Activated CD8-positive, alpha-beta T cell treated with anti-CD3 and anti-CD28 coated beads, Interleukin-2, amount 10 ng/mL, durations not matched to agents 7 days and 5 days (primary cell): ENCODE measurements around the gene IFIT1. TPM values are rescaled to one million over a fixed set of nuclear protein-coding genes. Genes with fewer than 3 reads are reported as not detected.
"Not testable (repeated sequence)": the region's sequence is repeated elsewhere in the genome, so short reads cannot be mapped to it uniquely, and the experiment has no call there.

Experiments
- ATAC-seq: fragments of 150-1000 bp; cut with Tn5 transposase; one replicate; pipeline ENCODE4 v1.10.0; 2021; ENCODE audit warnings: moderate library complexity
- CTCF ChIA-PET: fragments of 350-600 bp; sonication (Branson Sonifier 250); formaldehyde crosslinking; loops from one replicate; lab custom pipeline; 2021; ENCODE audit warnings: antibody characterized with exemption; lab: Charles Lee
- POLR2A ChIA-PET: fragments of 350-600 bp; sonication (Branson Sonifier 250); formaldehyde crosslinking; loops from one replicate; lab custom pipeline; 2021; ENCODE audit warnings: antibody characterized with exemption; lab: Charles Lee
- DNase-seq: peaks from one replicate; pipeline ENCODE4 v3.0.0-alpha.2; 2020
- H3K27ac Mint-ChIP-seq: one replicate; pipeline ENCODE4 v1.8.0; 2021; ENCODE audit warnings: mild to moderate bottlenecking, mixed read lengths
- H3K27me3 Mint-ChIP-seq: one replicate; pipeline ENCODE4 v1.8.0; 2021; ENCODE audit warnings: low read depth, mixed read lengths
- H3K36me3 Mint-ChIP-seq: one replicate; pipeline ENCODE4 v1.8.0; 2021; ENCODE audit warnings: low read depth, mixed read lengths
- H3K4me1 Mint-ChIP-seq: one replicate; pipeline ENCODE4 v1.8.0; 2021; ENCODE audit warnings: low read depth, mixed read lengths
- H3K4me3 Mint-ChIP-seq: one replicate; pipeline ENCODE4 v1.8.0; 2021; ENCODE audit warnings: mild to moderate bottlenecking, mixed read lengths
- H3K9me3 Mint-ChIP-seq: one replicate; pipeline ENCODE4 v1.8.0; 2022; ENCODE audit warnings: mixed read lengths; ENCODE audit not compliant: insufficient read depth
- total RNA-seq, 2 experiments: library from RNA; stranded (reverse); gene quantifications; one replicate each; pipeline ENCODE4 v1.2.3, GENCODE V29; 2021

IFIT1 gene
- total RNA-seq, 2 experiments from 2014 or later, result 29.8 to 31.8 TPM

DNA sequence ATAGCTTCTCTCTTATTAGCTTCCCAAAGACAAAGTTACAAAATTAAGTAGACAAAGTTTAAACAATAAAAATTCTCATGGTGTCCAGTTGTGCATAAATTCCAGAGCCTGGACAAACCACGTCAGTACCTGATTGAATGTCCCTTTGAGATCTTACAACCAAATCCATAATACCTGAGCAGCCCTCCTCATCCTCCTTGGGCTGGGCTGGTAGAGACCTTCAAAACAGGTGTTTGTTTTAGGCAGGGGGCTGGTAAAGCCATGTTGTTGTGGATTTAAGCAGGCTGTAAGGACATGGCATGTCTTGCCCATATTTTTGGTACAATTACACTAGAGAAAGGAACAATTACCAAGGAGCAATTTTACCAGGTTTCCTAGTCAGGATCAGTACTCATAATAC, 24.0 kb downstream of the IFIT1 start:
- Mint-ChIP-seq H3K9me3 (no peaks in the 10 kb centered on the region), H3K4me3 (peak overlapping the region; percentile 85), H3K27ac (peak overlapping the region; percentile 71), H3K27me3 (no peaks in the 10 kb centered on the region), H3K4me1 (peaks cover 54% of the 10 kb centered on the region), H3K36me3 (peaks cover 60% of the 10 kb centered on the region)
- DNase-seq (no peak), ATAC-seq (no peak)
- ChIA-PET CTCF (no interaction called here), POLR2A (interaction anchor here (1.1 to 1.5 kb wide), 2 partner anchors 84 to 285 kb away, joined by 4 to 5 read pairs; partner anchors contain the start of gene KIF20B)

DNA sequence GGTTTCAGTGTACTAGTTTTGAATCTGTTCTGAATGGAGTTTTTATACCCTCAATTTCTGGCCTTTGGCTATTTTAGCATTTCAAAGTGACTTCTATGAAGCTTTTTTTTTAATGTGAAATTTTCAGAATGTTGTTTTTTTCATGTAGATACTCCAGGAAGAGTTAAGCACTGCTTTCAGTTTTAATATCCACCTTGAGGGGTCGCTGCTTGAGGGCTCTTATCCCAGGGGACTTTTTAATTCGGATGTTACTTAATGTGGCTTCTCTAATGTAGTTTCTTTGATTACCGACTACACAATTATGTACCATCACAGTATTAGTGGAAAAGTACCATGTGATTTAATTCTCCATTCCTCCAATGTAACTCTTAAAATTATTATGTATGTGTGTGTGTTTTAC, 27.1 kb downstream of the IFIT1 start:
- Mint-ChIP-seq H3K27ac (no peak overlapping the region), H3K36me3 (peaks cover 57% of the 10 kb centered on the region), H3K27me3 (no peaks in the 10 kb centered on the region), H3K4me1 (peaks cover 35% of the 10 kb centered on the region), H3K4me3 (peak overlapping the region; percentile 36), H3K9me3 (no peaks in the 10 kb centered on the region)
- ATAC-seq (no peak), DNase-seq (no peak)
- ChIA-PET CTCF (interaction anchor here (1.0 to 3.1 kb wide), 5 partner anchors 12 to 143 kb away, joined by 3 to 16 read pairs (median 3); partner anchors contain the start of gene IFIT1), POLR2A (interaction anchor here (2.8 kb wide), 1 partner anchor 27 kb away, joined by 17 read pairs; the partner anchor contains the start of gene IFIT1)

DNA sequence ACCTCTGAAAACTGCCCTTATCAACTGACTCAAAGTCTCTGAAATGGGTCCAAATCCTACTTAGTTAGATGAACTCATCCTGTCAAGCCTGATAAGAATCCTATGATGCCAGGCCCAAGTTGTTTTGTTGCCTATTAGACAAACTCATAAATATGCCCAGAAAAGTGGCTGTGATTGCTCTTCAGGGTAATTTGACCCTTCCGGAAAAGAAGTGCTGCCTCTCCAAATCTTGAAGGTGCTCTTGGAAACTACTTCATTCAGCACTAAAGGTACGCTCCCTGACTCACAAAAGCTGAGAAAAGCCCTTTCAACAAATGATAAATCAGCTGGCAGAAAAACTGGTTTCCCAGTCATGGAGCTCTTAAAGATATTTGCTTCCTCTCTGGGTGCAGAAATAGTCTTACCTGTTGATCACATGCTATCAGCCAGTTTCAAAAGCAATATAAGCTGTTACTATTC, 28.6 kb downstream of the IFIT1 start:
- ChIA-PET POLR2A (interaction anchor here (0.8 kb wide), 1 partner anchor 9 kb away, joined by 3 read pairs; no protein-coding TSS in a partner anchor), CTCF (interaction anchor here (1.0 to 1.5 kb wide), 4 partner anchors 9 to 157 kb away, joined by 3 read pairs; partner anchors contain the start of gene IFIT1)
- ATAC-seq (no peak), DNase-seq (no peak)
- no peak overlapping the region for H3K4me3 Mint-ChIP-seq
- H3K9me3 Mint-ChIP-seq, result no peaks in the 10 kb centered on the region
- peaks cover 28% of the 10 kb centered on the region for H3K4me1 Mint-ChIP-seq
- H3K27me3 Mint-ChIP-seq, result no peaks in the 10 kb centered on the region
- peaks cover 49% of the 10 kb centered on the region for H3K36me3 Mint-ChIP-seq
- H3K27ac Mint-ChIP-seq, result no peak overlapping the region

DNA sequence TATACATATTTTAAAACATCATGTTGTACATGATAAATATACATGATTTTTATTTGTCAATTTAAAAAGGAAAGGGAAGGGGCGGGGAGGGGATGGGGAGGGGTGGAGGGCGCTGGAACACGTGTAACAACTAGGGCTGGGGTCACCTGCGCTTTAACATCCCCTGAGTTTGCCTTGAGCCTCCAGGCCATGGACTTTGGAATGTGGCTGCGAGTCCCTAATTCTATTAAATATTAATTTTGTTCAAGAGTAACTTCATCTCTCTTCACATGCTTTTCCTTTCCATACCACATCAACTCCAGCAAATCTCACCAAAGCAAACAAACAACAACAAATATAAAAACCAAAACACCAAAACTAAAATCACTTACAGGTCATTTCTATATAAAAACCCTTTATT, 32.6 kb downstream of the IFIT1 start:
- Mint-ChIP-seq H3K27me3 (peaks cover 6% of the 10 kb centered on the region), H3K9me3 (no peaks in the 10 kb centered on the region), H3K4me1 (peaks cover 4% of the 10 kb centered on the region), H3K4me3 (no peak overlapping the region), H3K27ac (no peak overlapping the region), H3K36me3 (peaks cover 25% of the 10 kb centered on the region)
- POLR2A ChIA-PET, result no interaction called here
- DNase-seq (no peak), ATAC-seq (no peak)
- CTCF ChIA-PET, result interaction anchor here (2.4 kb wide), 1 partner anchor 140 kb away, joined by 7 read pairs; no protein-coding TSS in a partner anchor

DNA sequence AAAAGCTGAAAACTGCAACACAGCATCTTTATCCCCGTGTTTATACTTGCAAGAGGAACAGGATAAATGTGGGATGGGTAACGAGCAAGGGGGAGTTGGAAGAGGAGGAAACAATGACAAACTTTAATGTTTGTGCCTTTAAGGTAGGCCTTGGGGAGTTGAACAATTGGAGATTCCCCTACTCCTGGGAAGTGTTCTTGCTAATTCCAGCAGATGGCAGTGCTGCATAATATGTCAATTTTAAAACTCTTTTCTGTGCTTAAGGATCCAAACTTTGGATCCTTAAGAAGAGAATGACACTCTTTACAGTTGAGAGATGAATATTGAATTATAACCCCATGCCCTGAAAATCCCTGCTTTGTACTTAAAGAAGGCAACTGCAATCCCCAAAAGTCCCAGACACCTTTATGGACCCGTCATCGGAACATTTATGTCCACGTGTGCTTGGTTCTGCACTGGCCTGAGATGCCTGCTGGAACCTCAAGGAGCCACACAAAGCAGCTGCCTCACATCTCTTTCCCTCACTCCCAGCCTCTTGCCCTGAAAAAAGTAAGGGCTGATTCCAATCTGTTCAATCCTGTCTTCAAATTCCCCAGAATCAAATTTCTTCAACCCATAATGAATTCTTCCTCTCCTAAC, 33.9 kb downstream of the IFIT1 start:
- ATAC-seq, result peak; percentile 73
- Mint-ChIP-seq H3K27me3 (peaks cover 6% of the 10 kb centered on the region), H3K27ac (no peak overlapping the region), H3K36me3 (peaks cover 13% of the 10 kb centered on the region), H3K4me1 (no peaks in the 10 kb centered on the region), H3K4me3 (no peak overlapping the region), H3K9me3 (no peaks in the 10 kb centered on the region)
- ChIA-PET POLR2A (no interaction called here), CTCF (interaction anchor here (0.6 to 2.4 kb wide), 5 partner anchors 12 to 153 kb away, joined by 3 to 7 read pairs (median 3); partner anchors contain the start of gene IFIT5)
- no peak for DNase-seq

DNA sequence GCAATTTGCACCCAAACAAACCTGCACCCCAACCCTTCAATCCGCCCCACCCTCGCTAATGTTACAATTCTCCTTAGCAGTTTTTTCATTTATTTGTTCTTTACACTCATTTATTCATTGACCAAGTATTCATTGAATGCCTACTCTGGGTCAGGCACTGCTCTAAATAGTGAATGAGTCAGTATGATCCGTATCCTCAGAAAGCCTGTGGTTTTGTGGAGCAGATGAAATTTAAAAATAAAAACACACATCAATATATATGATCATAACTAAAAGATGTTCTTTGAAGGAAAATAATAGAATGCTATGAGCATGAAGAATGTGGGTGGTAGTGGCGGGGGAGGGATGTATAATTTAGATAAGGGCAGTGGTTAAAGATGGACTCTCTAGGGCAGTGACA, 35.2 kb downstream of the IFIT1 start:
- ATAC-seq (no peak), DNase-seq (no peak)
- no peaks in the 10 kb centered on the region for H3K9me3 Mint-ChIP-seq
- H3K27me3 Mint-ChIP-seq, result peaks cover 14% of the 10 kb centered on the region
- no peak overlapping the region for H3K27ac Mint-ChIP-seq
- CTCF ChIA-PET, result no interaction called here
- no peaks in the 10 kb centered on the region for H3K4me1 Mint-ChIP-seq
- POLR2A ChIA-PET, result no interaction called here
- H3K4me3 Mint-ChIP-seq, result no peak overlapping the region
- peaks cover 3% of the 10 kb centered on the region for H3K36me3 Mint-ChIP-seq

DNA sequence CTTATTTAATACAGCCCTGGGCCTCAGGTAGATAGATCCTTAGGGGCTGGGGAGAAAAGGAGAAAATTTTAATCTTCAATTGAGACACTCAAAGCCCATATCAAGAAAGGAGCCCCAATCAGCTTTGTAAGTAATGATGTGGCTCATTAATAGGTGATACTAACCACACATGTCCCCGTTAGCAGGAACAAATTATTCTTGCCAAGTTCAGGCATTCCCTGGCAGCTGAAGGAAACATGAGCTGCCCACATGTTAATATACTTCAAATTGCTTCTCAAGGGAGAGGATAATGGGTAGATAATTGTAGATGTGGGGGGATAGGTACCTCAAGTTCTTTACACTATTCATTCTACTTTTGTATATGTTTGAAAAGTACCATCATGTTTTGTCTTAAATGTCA, 36.5 kb downstream of the IFIT1 start:
- POLR2A ChIA-PET, result no interaction called here

DNA sequence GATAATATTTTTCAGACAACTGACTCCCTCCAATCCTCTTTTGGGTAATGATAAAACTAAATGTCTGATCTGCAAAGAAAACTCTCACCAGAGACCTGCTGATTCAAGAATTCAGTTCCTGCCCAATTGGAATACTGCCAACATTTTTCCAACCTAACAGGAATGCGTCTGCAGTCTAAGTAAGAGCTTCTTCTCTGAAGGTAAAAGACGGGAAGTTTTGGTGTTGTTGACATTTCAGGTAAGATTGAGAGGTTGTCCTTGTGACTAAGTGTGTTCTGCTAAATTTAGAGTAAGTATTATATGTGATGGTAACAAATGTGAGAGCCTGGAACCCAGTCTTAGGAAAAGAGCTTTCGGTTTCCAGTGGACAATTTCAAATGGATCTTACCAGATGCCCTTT, 39.6 kb downstream of the IFIT1 start:
- no peaks in the 10 kb centered on the region for H3K9me3 Mint-ChIP-seq
- DNase-seq (no peak), ATAC-seq (no peak)
- no peak overlapping the region for H3K27ac Mint-ChIP-seq
- H3K4me3 Mint-ChIP-seq, result no peak overlapping the region
- ChIA-PET CTCF (interaction anchor here (0.9 to 1.8 kb wide), 2 partner anchors 13 to 131 kb away, joined by 3 to 4 read pairs; no protein-coding TSS in a partner anchor), POLR2A (no interaction called here)
- H3K27me3 Mint-ChIP-seq, result peaks cover 43% of the 10 kb centered on the region
- H3K4me1 Mint-ChIP-seq, result no peaks in the 10 kb centered on the region
- no peaks in the 10 kb centered on the region for H3K36me3 Mint-ChIP-seq

More for the DNA sequence above, 36.5 kb downstream of the IFIT1 start:
- CTCF ChIA-PET, result interaction anchor here (0.6 to 1.1 kb wide), 3 partner anchors 17 to 303 kb away, joined by 3 read pairs; no protein-coding TSS in a partner anchor
- no peak for DNase-seq
- H3K4me1 Mint-ChIP-seq, result no peaks in the 10 kb centered on the region
- H3K9me3 Mint-ChIP-seq, result no peaks in the 10 kb centered on the region
- peaks cover 21% of the 10 kb centered on the region for H3K27me3 Mint-ChIP-seq
- no peak overlapping the region for H3K27ac Mint-ChIP-seq
- no peak overlapping the region for H3K4me3 Mint-ChIP-seq
- H3K36me3 Mint-ChIP-seq, result no peaks in the 10 kb centered on the region
- ATAC-seq, result no peak

DNA sequence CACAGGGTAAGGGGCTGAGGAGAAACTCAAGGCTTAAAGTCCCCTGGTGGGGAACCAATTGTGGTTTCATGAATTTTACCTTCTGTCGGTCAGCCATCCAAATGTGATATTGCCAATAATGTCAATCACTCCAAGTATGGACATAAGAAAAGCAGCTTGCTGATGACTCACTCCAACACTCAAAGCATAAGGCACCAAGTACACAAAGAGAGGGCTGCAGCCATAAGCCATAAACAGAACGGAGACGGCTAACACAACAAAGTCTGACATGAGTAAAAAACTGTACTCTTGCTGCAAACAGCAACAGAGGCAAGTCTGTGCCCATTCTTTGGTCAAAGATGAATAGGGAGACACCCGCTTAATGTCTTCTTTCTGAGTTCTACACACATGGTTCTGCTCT, 46.1 kb downstream of the IFIT1 start:
- Mint-ChIP-seq H3K27ac (no peak overlapping the region), H3K4me3 (no peak overlapping the region), H3K27me3 (peaks cover 39% of the 10 kb centered on the region), H3K36me3 (no peaks in the 10 kb centered on the region), H3K4me1 (no peaks in the 10 kb centered on the region), H3K9me3 (no peaks in the 10 kb centered on the region)
- ChIA-PET POLR2A (no interaction called here), CTCF (no interaction called here)
- ATAC-seq (no peak), DNase-seq (no peak)

DNA sequence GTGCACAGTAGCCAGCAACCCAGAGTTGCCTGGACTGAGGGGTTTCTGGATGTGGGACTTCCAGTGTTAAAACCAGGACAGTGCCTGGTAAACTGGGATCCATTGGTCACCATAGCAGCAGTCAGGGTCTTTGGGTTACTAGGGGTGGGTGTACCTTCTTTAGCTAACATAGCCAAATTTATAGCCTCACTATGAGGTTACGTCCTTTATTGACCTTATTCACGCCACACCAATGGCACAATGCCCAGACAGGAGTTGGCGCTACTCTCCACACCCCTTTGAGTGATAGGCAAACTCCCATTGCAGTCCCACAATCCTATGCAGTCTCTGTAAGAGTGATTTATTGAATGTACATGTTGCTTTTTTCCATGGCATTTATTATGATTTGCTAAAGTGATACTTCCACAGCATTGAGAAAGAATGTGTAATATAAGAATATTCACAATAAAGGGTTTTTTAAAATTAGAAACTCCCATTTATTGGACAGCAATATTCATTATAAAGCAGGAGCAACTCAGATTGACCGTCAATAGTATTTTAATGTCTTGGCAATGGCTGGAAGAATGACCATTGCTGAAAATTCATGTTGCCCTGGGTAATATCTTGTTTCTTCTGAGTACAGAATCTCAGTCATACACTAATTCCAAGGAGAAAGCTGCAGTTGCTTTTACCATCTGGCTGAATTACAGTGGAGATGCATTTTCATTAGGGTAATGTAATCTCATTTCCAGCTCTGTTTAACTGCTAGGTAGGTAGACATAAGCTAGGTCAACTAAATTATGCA, 48.0 kb downstream of the IFIT1 start:
- no peak overlapping the region for H3K27ac Mint-ChIP-seq
- H3K27me3 Mint-ChIP-seq, result peaks cover 27% of the 10 kb centered on the region
- no peak for DNase-seq
- no peaks in the 10 kb centered on the region for H3K9me3 Mint-ChIP-seq
- ChIA-PET POLR2A (no interaction called here), CTCF (no interaction called here)
- no peaks in the 10 kb centered on the region for H3K36me3 Mint-ChIP-seq
- H3K4me1 Mint-ChIP-seq, result no peaks in the 10 kb centered on the region
- ATAC-seq, result no peak
- no peak overlapping the region for H3K4me3 Mint-ChIP-seq

DNA sequence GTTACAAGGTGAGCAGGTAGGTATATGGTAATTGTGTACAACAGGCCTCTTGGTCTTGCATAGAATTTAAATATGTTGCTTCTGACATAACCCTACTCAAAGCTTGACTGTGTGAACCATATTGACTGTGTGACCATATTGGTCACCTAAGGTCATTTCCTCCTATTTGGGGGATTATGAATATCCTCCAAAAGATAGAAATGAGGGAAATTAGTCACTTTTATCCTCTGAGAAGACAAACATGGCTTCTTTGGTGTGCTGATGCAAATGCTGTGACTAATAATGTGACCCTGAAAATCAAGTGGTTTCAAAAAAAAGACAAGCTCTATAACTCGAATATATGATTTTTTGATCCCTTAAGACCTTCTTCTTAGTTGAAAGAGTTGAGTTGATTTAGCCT, 49.9 kb downstream of the IFIT1 start:
- ATAC-seq, result no peak
- POLR2A ChIA-PET, result no interaction called here
- Mint-ChIP-seq H3K4me3 (no peak overlapping the region), H3K27me3 (peaks cover 28% of the 10 kb centered on the region), H3K27ac (no peak overlapping the region), H3K36me3 (no peaks in the 10 kb centered on the region), H3K4me1 (no peaks in the 10 kb centered on the region), H3K9me3 (no peaks in the 10 kb centered on the region)
- CTCF ChIA-PET, result no interaction called here
- no peak for DNase-seq

DNA sequence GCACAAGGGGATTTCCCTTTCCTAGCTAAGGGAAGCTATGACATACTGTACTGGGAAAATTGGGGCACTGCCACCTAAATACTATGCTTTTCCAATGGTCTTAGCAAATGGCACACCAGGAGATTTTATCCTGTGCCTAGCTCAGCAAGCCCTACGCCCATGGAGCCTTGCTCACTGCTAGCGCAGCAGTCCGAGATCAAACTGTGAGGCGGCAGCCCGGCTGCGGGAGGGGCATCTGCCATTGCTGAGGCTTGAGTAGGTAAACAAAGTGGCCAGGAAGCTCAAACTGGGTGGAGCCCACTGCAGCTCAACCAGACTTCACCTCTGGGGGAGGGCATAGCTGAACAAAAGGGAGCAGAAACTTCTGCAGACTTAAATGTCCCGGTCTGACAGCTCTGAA, 52.4 kb downstream of the IFIT1 start:
- H3K9me3 Mint-ChIP-seq, POLR2A ChIA-PET, H3K27ac Mint-ChIP-seq, CTCF ChIA-PET, DNase-seq, ATAC-seq, H3K36me3 Mint-ChIP-seq, H3K4me3 Mint-ChIP-seq, H3K4me1 Mint-ChIP-seq: not testable (repeated sequence)
- H3K27me3 Mint-ChIP-seq, result peaks cover 28% of the 10 kb centered on the region
